K562 (cell line): ENCODE data around the gene IRX5. TPM values are rescaled to one million over a fixed set of nuclear protein-coding genes. Genes with fewer than 3 reads are reported as not detected.

Experiments used
- ARNT ChIP-seq, 2 experiments: fragments of 450-650 bp; IDR thresholded peaks; 2 replicates each; pipeline ENCODE4 v1.6.1; 2016; ENCODE audit warnings: mild to moderate bottlenecking in 1 of 2
- ATF3 ChIP-seq, 2 experiments: fragments of 450-650 bp in 1 of 2; sonication (generic) in 1 of 2; formaldehyde crosslinking in 1 of 2; IDR thresholded peaks in 1 of 2; conservative IDR thresholded peaks in 1 of 2; 2 replicates each; pipeline versions ENCODE4 v1.6.1 to v1.8.1; 2016 to 2023; ENCODE audit warnings: mild to moderate bottlenecking in 2 of 2, moderate library complexity in 2 of 2, inconsistent platforms in 1 of 2, missing genetic modification reagents in 1 of 2
- BRD9 ChIP-seq: fragments of 450-650 bp; IDR thresholded peaks from 2 replicates; pipeline ENCODE4 v1.6.1; 2018; ENCODE audit warnings: low read depth; ENCODE audit not compliant: partially characterized antibody
- CGGBP1 ChIP-seq: fragments of 250-450 bp; sonication (Bioruptor Pico); IDR thresholded peaks from 2 replicates; pipeline ENCODE4 v1.9.0; 2021; ENCODE audit warnings: mild to moderate bottlenecking
- E2F4 ChIP-seq: sonication (generic); formaldehyde crosslinking; IDR thresholded peaks from 2 replicates; pipeline ENCODE4 v1.8.0; 2022; ENCODE audit warnings: mild to moderate bottlenecking, low read depth, missing genetic modification reagents
- E4F1 ChIP-seq: fragments of 250-450 bp; sonication (Bioruptor Pico); IDR thresholded peaks from 2 replicates; pipeline ENCODE4 v1.5.0; 2021; ENCODE audit warnings: mild to moderate bottlenecking, borderline replicate concordance
- FOXP4 ChIP-seq: sonication (generic); formaldehyde crosslinking; IDR thresholded peaks from 2 replicates; pipeline ENCODE4 v1.8.0; 2022; ENCODE audit warnings: mild to moderate bottlenecking, missing genetic modification reagents, borderline replicate concordance
- HCFC1 ChIP-seq: IDR thresholded peaks from 2 replicates; pipeline ENCODE4 v1.6.1; 2012; ENCODE audit warnings: low read depth, low read length, improper control_type of control experiment
- HDGF ChIP-seq: fragments of 450-650 bp; IDR thresholded peaks from 2 replicates; pipeline ENCODE4 v1.6.1; 2016
- HNRNPLL ChIP-seq: fragments of 200-400 bp; formaldehyde crosslinking; IDR thresholded peaks from 2 replicates; pipeline ENCODE4 v1.6.1; 2017; ENCODE audit warnings: low read length, low read depth, mild to moderate bottlenecking; ENCODE audit not compliant: poor library complexity, severe bottlenecking
- MCM3 ChIP-seq: fragments of 450-650 bp; IDR thresholded peaks from 2 replicates; pipeline ENCODE4 v1.6.1; 2016
- MTA1 ChIP-seq: fragments of 450-650 bp; IDR thresholded peaks from 2 replicates; pipeline ENCODE4 v1.6.1; 2017; ENCODE audit warnings: borderline replicate concordance
- NFE2 ChIP-seq: IDR thresholded peaks from 2 replicates; pipeline ENCODE4 v1.6.1; 2014; ENCODE audit warnings: antibody characterized with exemption, low read depth
- SETDB1 ChIP-seq: IDR thresholded peaks from one replicate; pipeline ENCODE4 v1.6.1; 2012; ENCODE audit warnings: low read length, control low read depth, inconsistent platforms
- TCF3 ChIP-seq: sonication (generic); formaldehyde crosslinking; IDR thresholded peaks from 2 replicates; pipeline ENCODE4 v1.4.0; 2020; ENCODE audit warnings: mild to moderate bottlenecking, missing genetic modification reagents
- TRIM28 ChIP-seq: fragments of 450-650 bp; IDR thresholded peaks from 2 replicates; pipeline ENCODE4 v1.6.1; 2017
- WHSC1 ChIP-seq: IDR thresholded peaks from one replicate; pipeline ENCODE4 v1.6.1; 2012; ENCODE audit warnings: low read length, control low read depth, inconsistent platforms
- ZFX ChIP-seq: sonication (generic); formaldehyde crosslinking; IDR thresholded peaks from 2 replicates; pipeline ENCODE4 v1.8.0; 2022; ENCODE audit warnings: mild to moderate bottlenecking, missing genetic modification reagents, moderate library complexity
- ZNF217 ChIP-seq: sonication (generic); formaldehyde crosslinking; IDR thresholded peaks from 2 replicates; pipeline ENCODE4 v1.8.0; 2022; ENCODE audit warnings: mild to moderate bottlenecking, missing genetic modification reagents
- ZNF354B ChIP-seq: fragments of 250-450 bp; sonication (Bioruptor Pico); IDR thresholded peaks from 2 replicates; pipeline ENCODE4 v1.4.0; 2020
- ZNF583 ChIP-seq: fragments of 250-450 bp; sonication (Bioruptor Pico); IDR thresholded peaks from 2 replicates; pipeline ENCODE4 v1.4.0; 2020
- ZNF766 ChIP-seq: fragments of 200-800 bp; sonication (Bioruptor generic); conservative IDR thresholded peaks from 2 replicates; pipeline ENCODE4 v1.6.1; 2016; ENCODE audit warnings: missing genetic modification characterization, missing compliant biosample characterization
- polyA plus RNA-seq, 8 experiments: library from polyadenylated mRNA; depleted of rRNA in 4 of 8; stranded (reverse) in 5 of 8; unstranded in 3 of 8; fragments of >200 nt; fragmentation: Nextera tagmentation in 2 of 8; fragmentation: Illumina TruSeq in 1 of 8; extraction: Ambion mirVana in 2 of 8; extraction: Trizol in 1 of 8; gene quantifications; 2 replicates each; pipeline versions ENCODE4 v1.2.1 to v1.2.3, GENCODE V29; 2011 to 2014; ENCODE audit warnings: inconsistent platforms in 1 of 8, missing spikeins in 1 of 8
- total RNA-seq, 7 experiments: library from RNA; depleted of rRNA in 6 of 7; stranded (reverse); fragments of >200 nt in 6 of 7; fragmentation: Illumina TruSeq in 2 of 7; extraction: Trizol in 2 of 7; gene quantifications; 2 replicates each; pipeline versions ENCODE4 v1.2.1 to v1.2.3, GENCODE V29; 2011 to 2021; ENCODE audit warnings: low replicate concordance in 1 of 7

Gene IRX5
- total and polyA plus RNA-seq, 9 of the 15 experiments (the other 6 are each of a cell fraction or from before 2014, with no cell fraction given), result 0.20 to 4.2 (median 0.94) TPM

- TF ChIP-seq HNRNPLL (peak; percentile 81), E2F4 (CRISPR knock-in tag) (no peak), CGGBP1 (CRISPR knock-in tag) (no peak), E4F1 (CRISPR knock-in tag) (no peak), WHSC1 (no peak), ATF3 (IDR thresholded peaks at IDR 0.05) (peak; percentile 96), ATF3 (CRISPR knock-in tag; conservative IDR thresholded peaks at IDR 0.05) (peak; percentile 57; the same call in 1 of the 2 replicates), MTA1 (no peak), ZNF217 (no peak), TRIM28 (no peak), ZFX (CRISPR knock-in tag) (no peak), HDGF (no peak), ZNF583 (CRISPR knock-in tag) (no peak), MCM3 (no peak), ZNF766 (CRISPR knock-in tag) (no peak), SETDB1 (no peak), TCF3 (CRISPR knock-in tag) (no peak), FOXP4 (CRISPR knock-in tag) (no peak), HCFC1 (peak; percentile 86), ARNT (IDR thresholded peaks at IDR 0.05) (0 out of 4 replicates have a peak, but pooled peaks of 1 of the 2 experiments have one; percentile 41), BRD9 (no peak), NFE2 (no peak), ZNF354B (no peak)
Measured at GRCh38 chr16:54929090-54930004, 1.3 kb upstream of the IRX5 start (continued).
